Naive thymus-derived CD4-positive, alpha-beta T cell (primary cell): ENCODE results near the gene GPR89B. TPM values are rescaled to one million over a fixed set of nuclear protein-coding genes. Genes with fewer than 3 reads are reported as not detected.
A peak's percentile ranks its signal among the peaks of the same experiment; 100 is the strongest.
"Not testable (repeated sequence)": the region's sequence is repeated elsewhere in the genome, so short reads cannot be mapped to it uniquely, and the experiment has no call there.

Experiments
- ATAC-seq: fragments of 150-1000 bp; cut with Tn5 transposase; 2 replicates; pipeline ENCODE4 v1.10.0; 2021; ENCODE audit warnings: mild to moderate bottlenecking, moderate library complexity
- CTCF ChIA-PET: fragments of 350-600 bp; sonication (Branson Sonifier 250); formaldehyde crosslinking; loops from one replicate; lab custom pipeline; 2021; ENCODE audit warnings: antibody characterized with exemption; lab: Charles Lee
- POLR2A ChIA-PET: fragments of 350-600 bp; sonication (Branson Sonifier 250); formaldehyde crosslinking; loops from one replicate; lab custom pipeline; 2021; ENCODE audit warnings: antibody characterized with exemption, inconsistent platforms; lab: Charles Lee
- DNase-seq, 9 donors: peaks; one replicate each; pipeline versions ENCODE4 v3.0.0 to v3.0.0-alpha.2; 2020 to 2022; ENCODE audit warnings: mixed read lengths in 1 of 9
- H3K27ac ChIP-seq: one replicate; pipeline ENCODE4 v1.7.0; 2013; ENCODE audit warnings: mild to moderate bottlenecking, low read depth, low read length, moderate library complexity
- H3K27me3 ChIP-seq, 2 donors: one replicate each; pipeline ENCODE4 v1.7.0; 2013; ENCODE audit warnings: low read length in 2 of 2, mild to moderate bottlenecking in 2 of 2, moderate library complexity in 2 of 2; ENCODE audit not compliant: control insufficient read depth in 2 of 2, insufficient read depth in 2 of 2
- H3K36me3 ChIP-seq, 3 experiments: 1 replicate in 2 of 3; 2 replicates in 1 of 3; pipeline ENCODE4 v1.7.0; 2013; ENCODE audit warnings: low read length in 3 of 3, mild to moderate bottlenecking in 3 of 3, moderate library complexity in 1 of 3; ENCODE audit not compliant: insufficient read depth in 3 of 3, control insufficient read depth in 2 of 3
- H3K4me1 ChIP-seq, 2 donors: one replicate each; pipeline ENCODE4 v1.7.0; 2013; ENCODE audit warnings: low read length in 2 of 2, mild to moderate bottlenecking in 2 of 2, moderate library complexity in 1 of 2; ENCODE audit not compliant: control insufficient read depth in 2 of 2, insufficient read depth in 2 of 2
- H3K4me3 ChIP-seq: 2 replicates; pipeline ENCODE4 v1.7.0; 2013; ENCODE audit warnings: mild to moderate bottlenecking, low read length
- H3K9me3 ChIP-seq, 3 experiments: 1 replicate in 2 of 3; 2 replicates in 1 of 3; pipeline ENCODE4 v1.7.0; 2013; ENCODE audit warnings: low read length in 3 of 3; ENCODE audit not compliant: control insufficient read depth in 2 of 3
- H3K27ac Mint-ChIP-seq, 9 donors: one replicate each; pipeline ENCODE4 v1.8.0; 2020 to 2022; ENCODE audit warnings: mixed read lengths in 9 of 9, mild to moderate bottlenecking in 8 of 9, moderate library complexity in 5 of 9, inconsistent platforms in 2 of 9
- H3K27me3 Mint-ChIP-seq, 5 donors: one replicate each; pipeline ENCODE4 v1.8.0; 2021 to 2022; ENCODE audit warnings: mixed read lengths in 5 of 5, mild to moderate bottlenecking in 1 of 5
- H3K36me3 Mint-ChIP-seq, 5 donors: one replicate each; pipeline ENCODE4 v1.8.0; 2020 to 2022; ENCODE audit warnings: mixed read lengths in 5 of 5, mild to moderate bottlenecking in 3 of 5, inconsistent platforms in 1 of 5
- H3K4me1 Mint-ChIP-seq, 7 donors: one replicate each; pipeline ENCODE4 v1.8.0; 2020 to 2022; ENCODE audit warnings: mixed read lengths in 7 of 7, mild to moderate bottlenecking in 3 of 7, inconsistent platforms in 1 of 7
- H3K4me3 Mint-ChIP-seq, 10 donors: one replicate each; pipeline ENCODE4 v1.8.0; 2020 to 2022; ENCODE audit warnings: mild to moderate bottlenecking in 10 of 10, mixed read lengths in 10 of 10, moderate library complexity in 6 of 10, inconsistent platforms in 2 of 10
- H3K9me3 Mint-ChIP-seq, 11 donors: one replicate each; pipeline ENCODE4 v1.8.0; 2020 to 2022; ENCODE audit warnings: mixed read lengths in 11 of 11, mild to moderate bottlenecking in 4 of 11, inconsistent platforms in 1 of 11, moderate library complexity in 1 of 11
- intact Hi-C, 2 donors: fragments of 100-400 bp; cut with micrococcal nuclease; formaldehyde crosslinking; loops; one replicate each; pipeline ENCODE4 v1.15.1; 2023
- polyA plus RNA-seq, 2 donors: library from polyadenylated mRNA; unstranded; fragments of 300-500 nt; fragmentation: Illumina TruSeq; gene quantifications; one replicate each; pipeline ENCODE4 v1.2.3, GENCODE V29; 2021
- total RNA-seq, 6 experiments: library from RNA in 5 of 6; stranded (reverse) in 5 of 6; gene quantifications; 1 replicate in 5 of 6; 2 replicates in 1 of 6; pipeline ENCODE4 v1.2.3 and lab custom pipeline; 2021 to 2026

GPR89B gene
- 10 to 100 TPM; 16.3 to 36.6 (median 27.5) TPM for total RNA-seq
- 10 to 100 TPM; 13.3 to 19.6 TPM for polyA plus RNA-seq
- 10.9 reads per million, percentile 37 among the genes with 10 or more reads in this experiment for total RNA-seq (lab: John Stamatoyannopoulos, UW)

DNA sequence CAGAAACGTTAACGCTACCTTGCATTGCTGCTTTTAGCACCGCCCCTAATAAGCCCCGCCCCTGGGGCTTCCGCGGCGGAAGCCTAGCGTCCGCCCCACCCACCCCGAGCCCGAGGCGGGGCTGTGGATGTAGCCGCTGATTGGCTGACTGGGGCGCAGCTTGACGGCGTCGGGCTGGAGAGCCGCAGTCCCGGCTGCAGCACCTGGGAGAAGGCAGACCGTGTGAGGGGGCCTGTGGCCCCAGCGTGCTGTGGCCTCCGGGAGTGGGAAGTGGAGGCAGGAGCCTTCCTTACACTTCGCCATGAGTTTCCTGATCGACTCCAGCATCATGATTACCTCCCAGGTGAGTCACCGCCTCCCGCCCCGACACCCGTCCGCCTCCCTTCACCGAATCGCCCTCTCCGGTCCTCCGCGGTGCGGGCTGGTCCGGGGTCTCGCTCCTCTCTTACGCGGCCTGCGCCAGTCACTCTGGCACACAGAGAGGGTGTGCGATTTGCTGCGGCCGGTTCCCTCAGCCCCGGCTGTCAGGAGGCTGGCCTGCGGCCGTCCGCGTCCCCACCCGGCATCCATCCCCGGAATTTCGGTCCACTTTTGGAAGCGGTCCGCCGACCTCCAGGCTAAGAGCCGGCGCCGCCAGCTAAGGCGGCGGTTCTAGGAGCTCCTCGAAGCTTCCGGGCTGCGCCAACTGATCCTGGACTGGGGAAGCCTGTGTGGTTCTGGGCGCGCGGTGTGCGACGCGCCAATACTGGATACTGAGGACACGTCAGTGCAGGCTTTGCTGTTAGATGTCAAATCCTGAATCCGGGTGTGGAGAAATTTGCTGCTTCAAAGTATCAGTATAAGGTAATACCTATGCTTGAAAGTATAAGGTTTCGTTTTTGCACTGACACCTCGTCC is at the start of gene GPR89B:
Gene GPR89B, plus strand, starts transcription at position 185 of the 897 bp plus-strand sequence. Its CDS starts 117 bp downstream, at position 302.
- H3K4me3 Mint-ChIP-seq: peak within 1 kb of the TSS; percentile 67 to 90 (median 86)
- H3K27ac ChIP-seq: peak within 1 kb of the TSS; percentile 80
- H3K9me3 Mint-ChIP-seq, intact Hi-C loops, H3K36me3 ChIP-seq, POLR2A ChIA-PET, H3K9me3 ChIP-seq, H3K27me3 ChIP-seq, CTCF ChIA-PET, H3K27me3 Mint-ChIP-seq, H3K36me3 Mint-ChIP-seq, H3K4me1 ChIP-seq: not testable (repeated sequence)
- ATAC-seq (peak; percentile 99), DNase-seq (peak; percentile 75 to 93 (median 89))
- peaks cover 21 to 44% (median 30%) of the 10 kb centered on the region in 7 donors for H3K4me1 Mint-ChIP-seq
- H3K4me3 ChIP-seq: peak within 1 kb of the TSS; percentile 74
- H3K27ac Mint-ChIP-seq: peak within 1 kb of the TSS in 8 of 9 donors; percentile 46 to 84 (median 68)

- no peak overlapping the region for H3K4me3 ChIP-seq
- Mint-ChIP-seq H3K4me3 (no peak overlapping the region), H3K27ac (no peak overlapping the region), H3K9me3 (peaks cover 0 to 11% (median 5%) of the 10 kb centered on the region in 11 donors), H3K27me3 (peaks cover 0 to 26% (median 20%) of the 10 kb centered on the region in 5 donors), H3K4me1 (no peaks in the 10 kb centered on the region), H3K36me3 (peaks cover 0 to 4% (median 0%) of the 10 kb centered on the region in 5 donors)
- no peaks in the 10 kb centered on the region for H3K9me3 ChIP-seq
- ATAC-seq (no peak), DNase-seq (no peak)
- H3K4me1 ChIP-seq: no peaks in the 10 kb centered on the region
- H3K36me3 ChIP-seq: no peaks in the 10 kb centered on the region
- ChIA-PET CTCF (no interaction called here), POLR2A (interaction anchor here (0.6 kb wide), 1 partner anchor 1900 kb away, joined by 4 read pairs; no protein-coding TSS in a partner anchor)
- intact Hi-C loops: no loop called here
- no peaks in the 10 kb centered on the region for H3K27me3 ChIP-seq
- no peak overlapping the region for H3K27ac ChIP-seq
These were observed 48.3 kb upstream of the GPR89B start for GRCh38 chr1:147879911-147880310.

GRCh38 chr1:147882535-147882934 is 45.7 kb upstream of the GPR89B start:
- intact Hi-C loops: no loop called here
- Histone ChIP-seq H3K4me1 (no peaks in the 10 kb centered on the region), H3K36me3 (no peaks in the 10 kb centered on the region), H3K27ac (no peak overlapping the region), H3K9me3 (no peaks in the 10 kb centered on the region), H3K4me3 (no peak overlapping the region), H3K27me3 (no peaks in the 10 kb centered on the region)
- DNase-seq (no peak), ATAC-seq (no peak)
- peaks cover 0 to 4% (median 0%) of the 10 kb centered on the region in 5 donors for H3K36me3 Mint-ChIP-seq
- POLR2A ChIA-PET: no interaction called here
- no peak overlapping the region for H3K27ac Mint-ChIP-seq
- H3K4me3 Mint-ChIP-seq: no peak overlapping the region
- H3K27me3 Mint-ChIP-seq: peaks cover 0 to 17% (median 10%) of the 10 kb centered on the region in 5 donors
- no peaks in the 10 kb centered on the region for H3K4me1 Mint-ChIP-seq
- CTCF ChIA-PET: interaction anchor here (0.8 kb wide), 1 partner anchor 10 kb away, joined by 3 read pairs; no protein-coding TSS in a partner anchor
- peaks cover 0 to 11% (median 5%) of the 10 kb centered on the region in 11 donors for H3K9me3 Mint-ChIP-seq

- no peak overlapping the region for H3K4me3 Mint-ChIP-seq
- H3K9me3 Mint-ChIP-seq: no peaks in the 10 kb centered on the region
- ChIA-PET CTCF (interaction anchor here (1.0 to 6.0 kb wide), 4 partner anchors 70 to 394 kb away, joined by 3 to 56 read pairs (median 4); no protein-coding TSS in a partner anchor), POLR2A (no interaction called here)
- Histone ChIP-seq H3K9me3 (no peaks in the 10 kb centered on the region), H3K36me3 (no peaks in the 10 kb centered on the region), H3K27ac (no peak overlapping the region), H3K4me3 (no peak overlapping the region), H3K27me3 (no peaks in the 10 kb centered on the region), H3K4me1 (no peaks in the 10 kb centered on the region)
- intact Hi-C loops: loop anchor here in 1 of 2 donors (5.0 kb wide), 1 partner anchor 263 kb away; no protein-coding TSS in a partner anchor
- ATAC-seq: peak; percentile 78
- peaks cover 0 to 18% (median 0%) of the 10 kb centered on the region in 5 donors for H3K27me3 Mint-ChIP-seq
- H3K4me1 Mint-ChIP-seq: peaks cover 0 to 4% (median 0%) of the 10 kb centered on the region in 7 donors
- H3K36me3 Mint-ChIP-seq: no peaks in the 10 kb centered on the region
- H3K27ac Mint-ChIP-seq: no peak overlapping the region
- DNase-seq: peak in 8 of 9 donors; percentile 7 to 68 (median 44)
These were observed 37.9 kb upstream of the GPR89B start for GRCh38 chr1:147890177-147890790.

- no peak for ATAC-seq
- H3K4me3 Mint-ChIP-seq: no peak overlapping the region
- H3K9me3 Mint-ChIP-seq: no peaks in the 10 kb centered on the region
- DNase-seq: no peak
- intact Hi-C loops: loop anchor here in 1 of 2 donors (5.0 kb wide), 1 partner anchor 264 kb away; no protein-coding TSS in a partner anchor
- no peaks in the 10 kb centered on the region for H3K36me3 Mint-ChIP-seq
- no peaks in the 10 kb centered on the region for H3K9me3 ChIP-seq
- CTCF ChIA-PET: interaction anchor here (1.7 to 6.0 kb wide), 2 partner anchors 70 to 168 kb away, joined by 3 to 56 read pairs; no protein-coding TSS in a partner anchor
- no peaks in the 10 kb centered on the region for H3K27me3 ChIP-seq
- no peak overlapping the region for H3K27ac ChIP-seq
- POLR2A ChIA-PET: no interaction called here
- H3K4me1 Mint-ChIP-seq: peaks cover 0 to 4% (median 0%) of the 10 kb centered on the region in 7 donors
- H3K4me3 ChIP-seq: no peak overlapping the region
- no peaks in the 10 kb centered on the region for H3K4me1 ChIP-seq
- H3K27me3 Mint-ChIP-seq: peaks cover 0 to 15% (median 0%) of the 10 kb centered on the region in 5 donors
- peak overlapping the region in 1 of 9 donors; percentile 32 for H3K27ac Mint-ChIP-seq
- no peaks in the 10 kb centered on the region for H3K36me3 ChIP-seq
These were observed 37.1 kb upstream of the GPR89B start for GRCh38 chr1:147891088-147891487.

DNA sequence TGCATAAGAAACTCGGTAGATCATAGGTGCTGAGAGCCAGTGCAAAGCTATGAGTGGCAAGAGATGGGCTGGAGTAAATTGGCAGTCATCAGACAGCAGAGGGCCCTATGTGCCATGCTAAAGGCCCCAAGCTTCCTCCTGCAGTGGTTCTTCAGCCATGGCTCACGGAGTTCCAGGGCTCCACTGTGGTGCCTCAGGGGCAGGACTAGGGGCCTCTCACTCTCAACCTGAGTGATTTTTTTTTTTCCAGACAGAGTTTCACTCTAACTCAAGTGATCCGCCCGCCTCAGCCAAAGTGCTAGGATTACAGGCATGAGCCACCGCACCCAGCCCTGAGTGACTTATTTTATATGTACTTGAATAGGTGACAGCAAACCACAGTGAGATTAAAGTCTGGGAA is 36.0 kb upstream of the GPR89B start:
- intact Hi-C loops: loop anchor here (1.0 to 5.0 kb wide), 8 partner anchors 168 to 617 kb away; no protein-coding TSS in a partner anchor
- no peak overlapping the region for H3K27ac Mint-ChIP-seq
- Histone ChIP-seq H3K4me3 (no peak overlapping the region), H3K36me3 (no peaks in the 10 kb centered on the region), H3K4me1 (no peaks in the 10 kb centered on the region), H3K27me3 (no peaks in the 10 kb centered on the region), H3K27ac (no peak overlapping the region), H3K9me3 (no peaks in the 10 kb centered on the region)
- H3K4me1 Mint-ChIP-seq: peaks cover 0 to 4% (median 0%) of the 10 kb centered on the region in 7 donors
- no peaks in the 10 kb centered on the region for H3K36me3 Mint-ChIP-seq
- H3K9me3 Mint-ChIP-seq: no peaks in the 10 kb centered on the region
- no peak for ATAC-seq
- DNase-seq: peak in 1 of 9 donors; percentile 16
- H3K27me3 Mint-ChIP-seq: peaks cover 0 to 10% (median 0%) of the 10 kb centered on the region in 5 donors
- ChIA-PET CTCF (interaction anchor here (0.6 to 6.0 kb wide), 19 partner anchors 9 to 643 kb away, joined by 3 to 56 read pairs (median 5); no protein-coding TSS in a partner anchor), POLR2A (no interaction called here)
- no peak overlapping the region for H3K4me3 Mint-ChIP-seq
